HepG2 (cell line): ENCODE measurements around the gene ATP5PB. TPM values are rescaled to one million over a fixed set of nuclear protein-coding genes. Genes with fewer than 3 reads are reported as not detected.
A peak's percentile ranks its signal among the peaks of the same experiment; 100 is the strongest.

Source experiments
- FOXK2 ChIP-seq: fragments of 450-650 bp; IDR thresholded peaks from 2 replicates; pipeline ENCODE4 v1.6.1; 2016
- GTF3A ChIP-seq: sonication (generic); formaldehyde crosslinking; conservative IDR thresholded peaks from 2 replicates; pipeline ENCODE4 v1.4.0; 2020; ENCODE audit warnings: mild to moderate bottlenecking, missing genetic modification reagents
- HOXA5 ChIP-seq: sonication (generic); formaldehyde crosslinking; IDR thresholded peaks from 2 replicates; pipeline ENCODE4 v1.4.0; 2020; ENCODE audit warnings: missing genetic modification reagents
- NCOA5 ChIP-seq: sonication (generic); formaldehyde crosslinking; IDR thresholded peaks from 2 replicates; pipeline ENCODE4 v1.4.0; 2020; ENCODE audit warnings: missing genetic modification reagents
- NONO ChIP-seq, 2 experiments: fragments of 450-650 bp in 1 of 2; sonication (generic) in 1 of 2; formaldehyde crosslinking in 1 of 2; IDR thresholded peaks in 1 of 2; conservative IDR thresholded peaks in 1 of 2; 2 replicates each; pipeline versions ENCODE4 v1.6.1 to v1.8.0; 2017 to 2022; ENCODE audit warnings: mild to moderate bottlenecking in 1 of 2, missing genetic modification reagents in 1 of 2, moderate library complexity in 1 of 2
- PRPF4 ChIP-seq: fragments of 200-400 bp; formaldehyde crosslinking; IDR thresholded peaks from 2 replicates; pipeline ENCODE4 v1.6.1; 2016; ENCODE audit warnings: low read length, low read depth; ENCODE audit not compliant: poor library complexity, severe bottlenecking
- SOX5 ChIP-seq: IDR thresholded peaks from 2 replicates; pipeline ENCODE4 v1.6.1; 2016; ENCODE audit warnings: borderline replicate concordance
- SPEN ChIP-seq: sonication (generic); formaldehyde crosslinking; IDR thresholded peaks from 2 replicates; pipeline ENCODE4 v1.5.1; 2020; ENCODE audit warnings: low read depth, mild to moderate bottlenecking, missing genetic modification reagents
- ZBTB7A ChIP-seq: sonication (generic); formaldehyde crosslinking; IDR thresholded peaks from 2 replicates; pipeline ENCODE4 v1.8.0; 2022; ENCODE audit warnings: mild to moderate bottlenecking, missing genetic modification reagents
- ZFP41 ChIP-seq: sonication (generic); formaldehyde crosslinking; IDR thresholded peaks from 2 replicates; pipeline ENCODE4 v1.4.0; 2020; ENCODE audit warnings: mild to moderate bottlenecking, missing genetic modification reagents, borderline replicate concordance
- ZNF17 ChIP-seq: sonication (generic); formaldehyde crosslinking; IDR thresholded peaks from 2 replicates; pipeline ENCODE4 v1.5.0; 2020; ENCODE audit warnings: mild to moderate bottlenecking, missing genetic modification reagents
- ZNF34 ChIP-seq: sonication (generic); formaldehyde crosslinking; IDR thresholded peaks from 2 replicates; pipeline ENCODE4 v1.4.0; 2020; ENCODE audit warnings: mild to moderate bottlenecking, missing genetic modification reagents, borderline replicate concordance
- polyA plus RNA-seq, 8 experiments: library from polyadenylated mRNA; depleted of rRNA in 3 of 8; stranded (reverse) in 7 of 8; unstranded in 1 of 8; fragments of >200 nt; fragmentation: Illumina TruSeq in 4 of 8; extraction: Trizol in 4 of 8; gene quantifications; 2 replicates each; pipeline versions ENCODE4 v1.2.1 to v1.2.3, GENCODE V29; 2011 to 2016; ENCODE audit warnings: low read depth in 4 of 8, missing spikeins in 1 of 8, mixed read lengths in 1 of 8; ENCODE audit not compliant: insufficient read depth in 1 of 8
- total RNA-seq, 5 experiments: library from RNA; depleted of rRNA; stranded (reverse); fragments of >200 nt; fragmentation: Illumina TruSeq; extraction: Trizol; gene quantifications; 2 replicates each; pipeline ENCODE4 v1.2.3, GENCODE V29; 2016; ENCODE audit warnings: low read depth in 1 of 5
- TF ChIP-seq, protein P1 (sequence below): IDR thresholded peaks from 2 replicates; pipeline ENCODE4 v1.6.1; 2018; ENCODE audit warnings: missing genetic modification reagents, mild to moderate bottlenecking, missing compliant biosample characterization
- TF ChIP-seq, protein P2 (sequence below): IDR thresholded peaks from 2 replicates; pipeline ENCODE4 v1.6.1; 2016; ENCODE audit warnings: missing genetic modification reagents, missing compliant biosample characterization
- TF ChIP-seq, protein P3 (sequence below): sonication (generic); formaldehyde crosslinking; IDR thresholded peaks from 2 replicates; pipeline ENCODE4 v1.4.0; 2020; ENCODE audit warnings: missing genetic modification reagents
- TF ChIP-seq, protein P4 (sequence below): sonication (generic); formaldehyde crosslinking; IDR thresholded peaks from 2 replicates; pipeline ENCODE4 v1.8.0; 2022; ENCODE audit warnings: mild to moderate bottlenecking, missing genetic modification reagents, moderate library complexity
- TF ChIP-seq, protein P5 (sequence below), 2 experiments: fragments of 450-650 bp in 1 of 2; sonication (generic) in 1 of 2; formaldehyde crosslinking; IDR thresholded peaks; 2 replicates each; pipeline versions ENCODE4 v1.5.0 to v1.8.0; 2020 to 2022; ENCODE audit warnings: mild to moderate bottlenecking in 1 of 2, missing genetic modification reagents in 1 of 2

ATP5PB gene
- total and polyA plus RNA-seq, 2 of the 13 experiments (the other 11 are each of a cell fraction or from before 2014, with no cell fraction given) = 297 to 541 TPM

DNA sequence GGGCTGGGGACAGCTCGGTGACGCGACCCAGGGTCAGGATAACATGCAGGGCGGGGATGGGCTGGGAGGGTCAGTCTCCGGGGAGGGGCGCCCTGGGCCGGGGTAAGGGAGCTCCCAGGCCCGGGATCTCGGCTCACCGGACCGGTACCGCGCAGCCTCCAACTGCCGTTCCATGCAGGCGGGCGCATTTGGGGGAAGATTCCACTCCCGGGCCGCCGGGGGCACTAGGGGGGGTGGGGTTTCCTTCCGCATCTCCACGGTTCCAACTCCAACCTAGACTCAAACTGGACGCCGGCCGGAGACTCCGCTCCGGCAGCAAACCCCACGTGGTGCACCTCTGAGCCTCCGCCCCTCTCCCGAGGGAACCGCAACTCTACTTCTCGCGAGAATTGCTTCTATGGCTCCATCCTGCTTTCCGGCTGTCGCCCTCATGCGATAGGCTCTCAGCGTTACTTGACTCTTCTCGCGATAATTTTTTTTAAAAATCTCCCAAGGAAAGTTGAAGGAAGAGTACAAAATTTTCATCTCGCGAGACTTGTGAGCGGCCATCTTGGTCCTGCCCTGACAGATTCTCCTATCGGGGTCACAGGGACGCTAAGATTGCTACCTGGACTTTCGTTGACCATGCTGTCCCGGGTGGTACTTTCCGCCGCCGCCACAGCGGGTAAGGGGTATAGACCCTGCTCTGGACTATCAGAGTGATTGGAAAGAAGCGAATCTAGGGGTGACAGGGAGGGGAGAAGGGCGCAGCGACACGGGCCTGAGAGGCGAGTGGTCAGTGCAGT is at the start of gene ATP5PB, which contains the start of gene WDR77 (continued):
- TF ChIP-seq ZFP41 (CRISPR knock-in tag) (peak; percentile 15; the same call in 1 of the 2 replicates), NCOA5 (no peak), SPEN (CRISPR knock-in tag) (peak; percentile 57; the same call in 1 of the 2 replicates), HOXA5 (CRISPR knock-in tag) (no peak; the same call in 1 of the 2 replicates), SOX5 (no peak), FOXK2 (no peak), NONO (IDR thresholded peaks at IDR 0.05) (no peak), NONO (CRISPR knock-in tag; conservative IDR thresholded peaks at IDR 0.05) (peak; percentile 78), ZNF17 (CRISPR knock-in tag) (no peak), PRPF4 (no peak), ZBTB7A (0 out of 2 replicates have a peak, but pooled peaks have one; percentile 41), GTF3A (CRISPR knock-in tag) (no peak), ZNF34 (CRISPR knock-in tag) (no peak)
- TF ChIP-seq, protein P1, sequence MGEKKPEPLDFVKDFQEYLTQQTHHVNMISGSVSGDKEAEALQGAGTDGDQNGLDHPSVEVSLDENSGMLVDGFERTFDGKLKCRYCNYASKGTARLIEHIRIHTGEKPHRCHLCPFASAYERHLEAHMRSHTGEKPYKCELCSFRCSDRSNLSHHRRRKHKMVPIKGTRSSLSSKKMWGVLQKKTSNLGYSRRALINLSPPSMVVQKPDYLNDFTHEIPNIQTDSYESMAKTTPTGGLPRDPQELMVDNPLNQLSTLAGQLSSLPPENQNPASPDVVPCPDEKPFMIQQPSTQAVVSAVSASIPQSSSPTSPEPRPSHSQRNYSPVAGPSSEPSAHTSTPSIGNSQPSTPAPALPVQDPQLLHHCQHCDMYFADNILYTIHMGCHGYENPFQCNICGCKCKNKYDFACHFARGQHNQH (CRISPR knock-in tag) = 0 out of 2 replicates have a peak, but pooled peaks have one; percentile 46
- TF ChIP-seq, protein P2, sequence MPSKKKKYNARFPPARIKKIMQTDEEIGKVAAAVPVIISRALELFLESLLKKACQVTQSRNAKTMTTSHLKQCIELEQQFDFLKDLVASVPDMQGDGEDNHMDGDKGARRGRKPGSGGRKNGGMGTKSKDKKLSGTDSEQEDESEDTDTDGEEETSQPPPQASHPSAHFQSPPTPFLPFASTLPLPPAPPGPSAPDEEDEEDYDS (CRISPR knock-in tag) = peak; percentile 75
- TF ChIP-seq, protein P3, sequence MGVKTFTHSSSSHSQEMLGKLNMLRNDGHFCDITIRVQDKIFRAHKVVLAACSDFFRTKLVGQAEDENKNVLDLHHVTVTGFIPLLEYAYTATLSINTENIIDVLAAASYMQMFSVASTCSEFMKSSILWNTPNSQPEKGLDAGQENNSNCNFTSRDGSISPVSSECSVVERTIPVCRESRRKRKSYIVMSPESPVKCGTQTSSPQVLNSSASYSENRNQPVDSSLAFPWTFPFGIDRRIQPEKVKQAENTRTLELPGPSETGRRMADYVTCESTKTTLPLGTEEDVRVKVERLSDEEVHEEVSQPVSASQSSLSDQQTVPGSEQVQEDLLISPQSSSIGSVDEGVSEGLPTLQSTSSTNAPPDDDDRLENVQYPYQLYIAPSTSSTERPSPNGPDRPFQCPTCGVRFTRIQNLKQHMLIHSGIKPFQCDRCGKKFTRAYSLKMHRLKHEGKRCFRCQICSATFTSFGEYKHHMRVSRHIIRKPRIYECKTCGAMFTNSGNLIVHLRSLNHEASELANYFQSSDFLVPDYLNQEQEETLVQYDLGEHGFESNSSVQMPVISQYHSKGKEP (CRISPR knock-in tag) = no peak
- TF ChIP-seq, protein P4, sequence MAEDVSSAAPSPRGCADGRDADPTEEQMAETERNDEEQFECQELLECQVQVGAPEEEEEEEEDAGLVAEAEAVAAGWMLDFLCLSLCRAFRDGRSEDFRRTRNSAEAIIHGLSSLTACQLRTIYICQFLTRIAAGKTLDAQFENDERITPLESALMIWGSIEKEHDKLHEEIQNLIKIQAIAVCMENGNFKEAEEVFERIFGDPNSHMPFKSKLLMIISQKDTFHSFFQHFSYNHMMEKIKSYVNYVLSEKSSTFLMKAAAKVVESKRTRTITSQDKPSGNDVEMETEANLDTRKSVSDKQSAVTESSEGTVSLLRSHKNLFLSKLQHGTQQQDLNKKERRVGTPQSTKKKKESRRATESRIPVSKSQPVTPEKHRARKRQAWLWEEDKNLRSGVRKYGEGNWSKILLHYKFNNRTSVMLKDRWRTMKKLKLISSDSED (CRISPR knock-in tag) = no peak
- TF ChIP-seq, protein P5, sequence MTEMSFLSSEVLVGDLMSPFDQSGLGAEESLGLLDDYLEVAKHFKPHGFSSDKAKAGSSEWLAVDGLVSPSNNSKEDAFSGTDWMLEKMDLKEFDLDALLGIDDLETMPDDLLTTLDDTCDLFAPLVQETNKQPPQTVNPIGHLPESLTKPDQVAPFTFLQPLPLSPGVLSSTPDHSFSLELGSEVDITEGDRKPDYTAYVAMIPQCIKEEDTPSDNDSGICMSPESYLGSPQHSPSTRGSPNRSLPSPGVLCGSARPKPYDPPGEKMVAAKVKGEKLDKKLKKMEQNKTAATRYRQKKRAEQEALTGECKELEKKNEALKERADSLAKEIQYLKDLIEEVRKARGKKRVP (CRISPR knock-in tag; IDR thresholded peaks at IDR 0.05) = 0 out of 4 replicates have a peak, but pooled peaks of 1 of the 2 experiments have one; percentile 27
